ENCODE results near the gene ZNF784. TPM values are rescaled to one million over a fixed set of nuclear protein-coding genes. Genes with fewer than 3 reads are reported as not detected.

Gene ZNF784
- total RNA-seq, 2 donors from 2014 or later: 3.6 to 4.3 TPM

DNA sequence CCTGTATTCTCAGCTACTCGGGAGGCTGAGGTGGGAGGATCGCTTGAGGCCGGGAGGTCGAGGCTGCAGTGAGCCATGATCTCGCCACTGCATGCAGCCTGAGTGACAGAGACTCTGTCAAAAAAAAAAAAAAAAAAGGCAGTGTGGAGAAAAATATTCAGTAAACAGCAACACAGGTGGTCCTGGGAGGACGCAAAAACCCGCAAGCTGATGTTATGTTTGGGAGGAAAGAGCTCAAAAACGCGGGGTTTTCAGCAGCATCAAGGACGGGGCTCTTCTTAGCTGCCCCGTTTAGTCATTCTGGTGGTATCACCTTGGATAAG, 599 bp upstream of the ZNF784 start:
- intact Hi-C loops (cut with DNase I): loop anchor here in 1 of 2 donors (5.0 kb wide), 1 partner anchor 732 kb away; no protein-coding TSS in a partner anchor
- DNase-seq (ENCODE audit: low spot score): no peak

DNA sequence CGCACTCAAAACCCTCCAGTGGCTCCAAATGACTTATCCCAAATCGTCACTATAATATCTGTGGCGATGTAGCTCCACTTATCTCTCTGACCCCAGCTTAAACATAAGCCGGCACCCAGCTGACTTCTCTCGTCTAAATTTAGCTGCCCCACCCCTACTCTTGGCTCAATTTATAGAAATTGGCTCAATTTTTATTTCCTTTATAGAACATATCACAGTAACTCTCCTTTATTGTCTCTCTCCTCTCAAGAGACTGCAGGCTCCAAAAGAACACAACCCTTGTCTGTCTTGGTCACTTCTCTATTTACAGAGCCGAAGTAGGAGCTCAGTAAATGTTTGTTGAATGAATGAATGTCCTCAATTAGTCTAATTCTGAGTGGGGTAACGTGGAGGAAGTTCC, 805 bp downstream of the ZNF784 start:
- intact Hi-C loops (cut with DNase I): no loop called here
- DNase-seq (ENCODE audit: low spot score): no peak

DNA sequence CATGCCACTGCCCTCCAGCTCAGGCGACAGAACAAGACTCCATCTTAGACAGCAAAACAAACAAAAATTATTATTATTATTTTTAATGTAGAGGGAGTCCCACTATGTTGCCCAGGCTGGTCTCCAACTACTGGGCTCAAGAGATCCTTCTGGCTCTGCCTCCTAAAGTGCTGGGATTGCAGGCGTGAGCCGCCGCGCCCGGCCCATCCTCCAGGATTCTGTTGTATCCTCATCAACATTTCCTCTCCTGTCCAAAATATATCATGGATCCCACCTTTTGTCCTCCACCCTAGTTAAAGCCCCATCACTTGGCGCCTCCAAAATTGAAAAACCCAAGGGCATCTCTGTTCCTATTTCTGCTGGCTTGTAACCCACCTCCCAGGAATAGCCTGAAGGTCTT, 1.2 kb downstream of the ZNF784 start:
- intact Hi-C loops (cut with DNase I): no loop called here
- no peak for DNase-seq (ENCODE audit: low spot score)

DNA sequence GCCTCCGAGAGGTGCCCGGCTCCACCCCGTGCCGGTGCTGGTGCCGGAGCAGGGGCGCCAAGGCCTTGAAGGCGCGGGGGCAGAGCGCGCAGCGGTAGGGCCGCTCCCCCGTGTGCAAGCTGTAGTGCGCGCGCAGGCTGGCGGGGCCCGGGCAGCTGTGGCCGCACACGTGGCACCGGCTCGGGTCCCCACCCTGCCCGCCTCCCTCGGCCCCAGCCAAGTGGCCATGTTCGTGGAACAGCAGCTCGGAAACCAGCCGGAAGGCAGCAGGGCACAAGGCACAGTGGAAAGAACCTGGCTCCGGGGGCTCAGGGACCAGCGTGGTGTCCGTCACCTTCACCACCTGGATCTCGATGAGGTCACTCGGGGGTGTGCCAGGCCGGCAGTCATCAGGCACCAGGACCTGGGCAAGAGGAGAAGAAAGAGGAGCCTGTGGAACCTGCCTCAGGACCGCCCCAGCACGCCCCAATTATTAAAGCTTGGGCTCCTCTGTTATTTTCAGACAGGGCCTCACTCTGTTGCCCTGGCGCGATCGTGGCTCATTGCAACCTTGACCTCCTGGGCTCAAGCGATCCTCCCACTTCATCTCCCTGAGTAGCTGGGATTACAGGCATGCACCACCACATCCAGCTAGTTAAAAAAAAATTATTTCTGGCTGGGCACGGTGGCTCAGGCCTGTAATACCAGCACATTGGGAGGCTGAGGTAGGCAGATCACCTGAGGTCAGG, 2.0 kb downstream of the ZNF784 start:
- DNase-seq (ENCODE audit: low spot score): no peak
- intact Hi-C loops (cut with DNase I): no loop called here

DNA sequence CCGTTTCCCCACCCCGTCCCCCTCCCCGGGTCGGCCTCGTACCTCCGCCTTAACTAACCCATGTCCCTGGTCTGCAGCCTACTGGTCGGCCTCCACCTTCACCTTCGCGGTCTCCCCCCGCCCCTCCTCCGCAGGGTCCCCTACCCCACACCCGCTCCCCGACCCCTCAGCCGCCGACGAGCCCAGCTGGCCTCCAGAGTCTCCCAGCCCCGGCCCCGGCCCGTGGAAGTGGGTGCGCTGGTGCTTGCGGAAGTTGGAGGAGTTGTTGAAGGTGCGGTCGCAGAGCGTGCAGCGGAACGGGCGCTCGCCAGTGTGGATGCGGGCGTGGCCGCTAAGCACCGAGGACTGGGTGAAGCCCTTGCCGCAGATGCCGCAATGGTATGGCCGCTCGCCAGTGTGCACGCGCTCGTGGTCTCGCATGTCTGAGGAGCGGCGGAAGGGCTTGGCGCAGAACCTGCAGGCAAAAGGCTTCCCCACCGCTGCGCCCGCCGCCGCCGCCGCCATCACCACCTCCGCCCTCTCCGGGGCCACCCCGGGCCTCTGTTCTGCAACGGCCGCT, 2.6 kb downstream of the ZNF784 start:
- intact Hi-C loops (cut with DNase I): no loop called here
- DNase-seq (ENCODE audit: low spot score): no peak

DNA sequence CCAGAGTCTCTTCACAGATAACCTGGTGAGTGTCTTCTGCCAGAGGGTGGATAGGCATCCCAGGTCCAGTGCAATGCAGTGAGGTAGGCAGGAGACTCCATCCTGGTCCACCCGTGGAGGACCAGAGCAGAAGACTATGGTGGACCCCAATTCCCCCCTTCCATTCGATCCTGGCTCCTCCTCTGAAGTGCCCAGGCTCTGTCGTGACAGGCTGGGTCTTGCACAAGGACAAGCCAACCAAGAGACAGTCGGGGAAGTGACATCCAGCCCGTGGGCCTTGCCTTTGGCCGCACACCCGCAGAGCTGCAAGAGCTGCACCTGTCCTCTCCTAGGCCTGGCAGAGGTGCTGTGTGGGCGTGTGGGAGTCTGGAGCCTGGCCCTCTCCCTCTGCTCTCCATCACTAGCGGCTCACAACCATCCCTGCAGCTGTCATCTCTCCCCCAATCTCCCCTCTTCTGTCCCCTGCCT, 3.1 kb downstream of the ZNF784 start:
- intact Hi-C loops (cut with DNase I): no loop called here
- no peak for DNase-seq (ENCODE audit: low spot score)

DNA sequence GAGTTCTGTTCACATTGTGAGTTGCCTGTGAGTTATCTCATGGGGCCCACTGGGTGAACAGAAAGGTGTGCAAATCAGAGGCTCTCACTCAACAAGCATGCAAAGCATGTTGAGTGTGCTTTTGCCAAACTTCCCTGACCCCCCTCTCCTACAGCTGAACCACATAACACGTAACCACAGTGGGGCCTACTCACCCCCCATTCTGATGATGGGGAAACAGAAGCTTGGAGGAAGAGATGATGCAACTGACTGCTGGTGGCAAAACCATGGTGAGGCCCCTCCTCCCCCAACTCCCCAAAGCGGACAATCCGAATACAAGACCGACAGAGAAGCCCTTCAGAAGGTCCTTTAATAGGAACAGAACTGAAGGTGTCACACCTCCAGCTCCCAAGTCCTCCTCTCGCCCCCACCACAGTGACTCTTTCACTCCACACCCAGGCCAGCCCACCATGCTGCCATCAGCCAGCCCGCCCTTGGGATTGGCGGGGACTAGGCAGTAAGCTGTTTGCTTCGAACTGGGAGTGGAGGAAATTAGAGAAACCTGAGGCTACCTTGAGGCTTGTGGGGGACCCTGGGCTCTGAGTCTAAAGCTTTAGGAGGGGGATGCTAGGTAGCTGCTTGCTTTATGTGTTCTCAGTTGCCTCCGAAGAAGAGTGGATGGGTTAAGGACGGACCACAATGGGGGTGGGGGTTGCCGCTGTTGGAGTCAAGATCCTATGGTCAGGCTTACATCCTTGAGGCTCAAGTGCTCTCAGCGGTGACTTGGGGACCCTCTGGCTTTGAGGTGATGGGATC, 3.8 kb downstream of the ZNF784 start:
- DNase-seq (ENCODE audit: low spot score): no peak
- intact Hi-C loops (cut with DNase I): no loop called here

DNA sequence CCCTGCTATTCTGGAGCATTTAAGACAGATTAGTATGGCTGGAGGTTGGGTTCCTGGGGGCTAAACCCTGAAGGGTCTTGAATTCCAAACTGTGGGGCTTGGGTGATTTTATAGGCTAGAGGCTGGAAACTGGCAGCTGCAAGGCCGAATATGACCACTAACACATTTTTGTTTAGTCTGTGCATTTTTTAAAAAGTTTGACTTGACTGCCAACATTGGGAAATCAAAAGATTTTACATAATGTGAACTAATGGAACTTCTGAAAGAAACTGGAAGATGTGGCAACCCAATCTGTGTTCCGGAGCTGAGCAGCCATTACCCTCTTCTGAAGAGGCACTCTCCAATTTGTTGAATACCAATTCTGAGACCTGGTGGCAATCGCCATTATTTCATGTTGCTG, 5.1 kb downstream of the ZNF784 start:
- intact Hi-C loops (cut with DNase I): no loop called here
- DNase-seq (ENCODE audit: low spot score): no peak

DNA sequence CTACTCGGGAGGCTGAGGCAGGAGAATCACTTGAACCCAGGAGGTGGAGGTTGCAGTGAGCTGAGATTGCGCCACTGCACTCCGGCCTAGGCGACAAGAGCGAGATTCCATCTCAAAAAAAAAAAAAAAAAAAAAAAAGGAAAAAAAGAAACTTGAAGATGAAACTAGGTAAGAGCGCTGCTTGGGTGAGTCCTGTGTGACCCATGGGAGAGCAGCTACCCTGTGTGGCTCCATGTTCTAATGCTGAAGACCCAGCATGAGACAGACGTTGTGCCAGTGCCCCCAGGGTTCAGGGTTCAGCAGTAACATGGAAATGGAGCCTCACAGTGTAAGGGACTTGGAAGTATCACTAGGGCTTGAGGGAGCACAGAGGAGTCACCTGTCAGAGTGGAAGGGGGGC, 5.9 kb downstream of the ZNF784 start:
- intact Hi-C loops (cut with DNase I): no loop called here
- DNase-seq (ENCODE audit: low spot score): no peak

DNA sequence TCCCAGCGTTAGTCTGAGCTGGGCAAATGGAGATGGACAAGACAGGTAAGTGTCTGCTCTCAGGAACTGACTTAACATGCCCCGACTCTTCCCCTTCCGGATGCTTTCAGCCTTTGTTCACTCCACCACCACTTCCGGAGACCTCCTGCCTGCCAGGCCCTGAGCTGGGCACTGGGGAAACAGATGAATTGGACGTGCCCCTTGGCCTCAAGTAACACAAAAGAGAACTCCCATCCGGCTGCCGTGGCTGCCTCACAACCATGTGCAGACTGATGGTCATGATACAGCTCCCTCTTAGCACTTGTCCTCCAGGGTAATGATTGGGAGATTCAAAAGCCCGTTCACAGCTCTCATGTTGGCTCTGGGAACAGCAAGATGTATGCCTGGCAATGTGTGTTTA, 6.9 kb downstream of the ZNF784 start:
- intact Hi-C loops (cut with DNase I): no loop called here
- DNase-seq (ENCODE audit: low spot score): no peak

DNA sequence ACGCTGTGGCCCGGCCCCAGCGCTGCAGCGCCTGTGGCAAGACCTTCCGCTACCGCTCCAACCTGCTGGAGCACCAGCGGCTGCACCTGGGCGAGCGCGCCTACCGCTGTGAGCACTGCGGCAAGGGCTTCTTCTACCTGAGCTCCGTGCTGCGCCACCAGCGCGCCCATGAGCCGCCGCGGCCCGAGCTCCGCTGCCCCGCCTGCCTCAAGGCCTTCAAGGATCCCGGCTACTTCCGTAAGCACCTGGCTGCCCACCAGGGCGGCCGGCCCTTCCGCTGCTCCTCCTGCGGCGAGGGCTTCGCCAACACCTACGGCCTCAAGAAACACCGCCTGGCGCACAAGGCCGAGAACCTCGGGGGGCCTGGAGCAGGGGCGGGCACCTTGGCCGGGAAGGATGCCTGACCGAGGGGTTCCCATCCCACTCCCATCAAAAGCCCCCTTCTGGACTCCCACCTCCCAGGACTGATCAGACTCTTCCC, 7.9 kb downstream of the ZNF784 start:
- DNase-seq (ENCODE audit: low spot score): no peak
- intact Hi-C loops (cut with DNase I): no loop called here

DNA sequence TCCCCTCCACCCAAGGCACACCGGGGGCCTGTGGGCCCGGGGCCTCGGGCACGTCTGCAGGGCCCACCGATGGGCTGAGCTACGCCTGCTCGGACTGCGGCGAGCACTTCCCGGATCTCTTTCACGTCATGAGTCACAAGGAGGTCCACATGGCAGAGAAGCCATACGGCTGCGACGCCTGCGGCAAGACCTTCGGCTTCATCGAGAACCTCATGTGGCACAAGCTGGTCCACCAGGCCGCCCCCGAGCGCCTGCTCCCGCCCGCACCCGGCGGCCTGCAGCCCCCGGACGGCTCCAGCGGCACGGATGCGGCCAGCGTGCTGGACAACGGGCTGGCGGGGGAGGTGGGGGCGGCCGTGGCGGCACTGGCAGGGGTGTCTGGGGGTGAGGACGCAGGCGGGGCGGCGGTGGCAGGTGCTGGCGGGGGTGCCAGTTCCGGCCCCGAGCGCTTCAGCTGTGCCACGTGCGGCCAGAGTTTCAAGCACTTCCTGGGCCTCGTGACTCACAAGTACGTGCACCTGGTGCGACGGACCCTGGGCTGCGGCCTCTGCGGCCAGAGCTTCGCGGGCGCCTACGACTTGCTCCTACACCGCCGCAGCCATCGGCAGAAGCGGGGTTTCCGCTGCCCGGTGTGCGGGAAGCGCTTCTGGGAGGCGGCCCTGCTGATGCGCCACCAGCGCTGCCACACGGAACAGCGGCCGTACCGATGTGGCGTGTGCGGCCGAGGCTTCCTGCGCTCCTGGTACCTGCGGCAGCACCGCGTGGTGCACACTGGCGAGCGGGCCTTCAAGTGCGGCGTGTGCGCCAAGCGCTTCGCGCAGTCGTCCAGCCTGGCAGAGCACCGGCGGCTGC, 8.6 kb downstream of the ZNF784 start:
- DNase-seq (ENCODE audit: low spot score): no peak
- intact Hi-C loops (cut with DNase I): no loop called here

DNA sequence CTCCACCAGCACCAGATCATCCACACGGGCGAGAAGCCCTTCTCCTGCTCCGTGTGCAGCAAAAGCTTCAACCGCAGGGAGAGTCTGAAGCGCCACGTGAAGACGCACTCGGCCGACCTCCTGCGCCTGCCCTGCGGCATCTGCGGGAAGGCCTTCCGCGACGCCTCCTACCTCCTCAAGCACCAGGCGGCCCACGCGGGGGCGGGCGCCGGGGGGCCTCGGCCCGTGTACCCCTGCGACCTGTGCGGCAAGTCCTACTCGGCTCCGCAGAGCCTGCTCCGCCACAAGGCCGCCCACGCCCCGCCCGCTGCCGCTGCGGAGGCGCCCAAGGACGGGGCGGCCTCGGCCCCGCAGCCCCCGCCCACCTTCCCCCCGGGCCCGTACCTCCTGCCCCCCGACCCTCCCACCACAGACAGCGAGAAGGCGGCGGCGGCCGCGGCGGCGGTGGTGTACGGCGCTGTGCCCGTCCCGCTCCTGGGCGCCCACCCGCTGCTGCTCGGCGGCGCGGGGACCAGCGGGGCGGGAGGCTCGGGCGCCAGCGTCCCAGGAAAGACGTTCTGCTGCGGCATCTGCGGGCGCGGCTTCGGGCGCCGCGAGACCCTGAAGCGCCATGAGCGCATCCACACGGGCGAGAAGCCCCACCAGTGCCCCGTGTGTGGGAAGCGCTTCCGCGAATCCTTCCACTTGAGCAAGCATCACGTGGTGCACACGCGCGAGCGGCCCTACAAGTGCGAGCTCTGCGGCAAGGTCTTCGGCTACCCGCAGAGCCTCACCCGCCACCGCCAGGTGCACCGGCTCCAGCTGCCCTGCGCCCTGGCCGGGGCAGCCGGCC, 9.4 kb downstream of the ZNF784 start:
- intact Hi-C loops (cut with DNase I): no loop called here
- DNase-seq (ENCODE audit: low spot score): no peak

DNA sequence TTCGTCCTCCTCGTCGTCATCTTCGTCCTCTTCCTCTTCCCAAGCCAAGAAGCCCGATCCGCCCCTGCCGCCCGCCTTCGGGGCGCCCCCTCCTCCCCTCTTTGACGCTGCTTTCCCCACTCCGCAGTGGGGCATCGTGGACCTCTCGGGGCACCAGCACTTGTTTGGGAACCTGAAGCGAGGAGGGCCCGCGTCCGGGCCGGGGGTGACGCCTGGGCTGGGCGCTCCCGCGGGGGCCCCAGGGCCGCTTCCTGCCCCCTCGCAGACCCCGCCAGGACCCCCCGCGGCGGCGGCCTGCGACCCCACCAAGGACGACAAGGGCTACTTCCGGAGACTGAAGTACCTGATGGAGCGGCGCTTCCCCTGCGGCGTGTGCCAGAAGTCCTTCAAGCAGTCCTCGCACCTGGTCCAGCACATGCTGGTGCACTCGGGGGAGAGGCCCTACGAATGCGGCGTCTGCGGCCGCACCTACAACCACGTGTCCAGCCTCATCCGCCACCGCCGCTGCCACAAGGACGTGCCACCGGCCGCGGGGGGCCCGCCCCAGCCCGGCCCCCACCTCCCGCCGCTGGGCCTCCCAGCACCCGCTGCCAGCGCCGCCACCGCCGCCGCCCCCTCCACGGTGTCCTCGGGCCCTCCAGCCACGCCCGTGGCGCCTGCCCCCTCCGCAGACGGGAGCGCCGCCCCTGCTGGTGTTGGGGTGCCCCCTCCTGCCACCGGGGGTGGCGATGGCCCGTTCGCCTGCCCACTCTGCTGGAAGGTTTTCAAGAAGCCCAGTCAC, 10.2 kb downstream of the ZNF784 start:
- intact Hi-C loops (cut with DNase I): no loop called here

DNA sequence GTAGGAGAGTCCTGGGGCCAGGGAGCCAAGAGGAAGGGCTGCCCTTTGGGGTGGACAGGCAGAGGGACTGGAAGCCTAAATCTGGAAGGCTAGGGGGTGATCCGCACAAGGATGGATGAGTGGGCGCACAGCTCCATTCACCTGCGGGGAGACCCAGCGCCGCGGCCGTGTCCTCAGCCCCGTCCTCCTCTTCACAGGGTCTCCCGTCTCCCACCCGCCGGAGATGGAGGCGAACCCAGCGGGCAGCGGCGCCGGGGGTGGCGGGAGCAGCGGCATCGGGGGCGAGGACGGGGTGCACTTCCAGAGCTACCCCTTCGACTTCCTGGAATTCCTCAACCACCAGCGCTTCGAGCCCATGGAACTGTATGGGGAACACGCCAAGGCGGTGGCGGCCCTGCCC, 11.0 kb downstream of the ZNF784 start:
- intact Hi-C loops (cut with DNase I): no loop called here

More for the DNA sequence above, 10.2 kb downstream of the ZNF784 start:
- no peak for DNase-seq (ENCODE audit: low spot score)

DNA sequence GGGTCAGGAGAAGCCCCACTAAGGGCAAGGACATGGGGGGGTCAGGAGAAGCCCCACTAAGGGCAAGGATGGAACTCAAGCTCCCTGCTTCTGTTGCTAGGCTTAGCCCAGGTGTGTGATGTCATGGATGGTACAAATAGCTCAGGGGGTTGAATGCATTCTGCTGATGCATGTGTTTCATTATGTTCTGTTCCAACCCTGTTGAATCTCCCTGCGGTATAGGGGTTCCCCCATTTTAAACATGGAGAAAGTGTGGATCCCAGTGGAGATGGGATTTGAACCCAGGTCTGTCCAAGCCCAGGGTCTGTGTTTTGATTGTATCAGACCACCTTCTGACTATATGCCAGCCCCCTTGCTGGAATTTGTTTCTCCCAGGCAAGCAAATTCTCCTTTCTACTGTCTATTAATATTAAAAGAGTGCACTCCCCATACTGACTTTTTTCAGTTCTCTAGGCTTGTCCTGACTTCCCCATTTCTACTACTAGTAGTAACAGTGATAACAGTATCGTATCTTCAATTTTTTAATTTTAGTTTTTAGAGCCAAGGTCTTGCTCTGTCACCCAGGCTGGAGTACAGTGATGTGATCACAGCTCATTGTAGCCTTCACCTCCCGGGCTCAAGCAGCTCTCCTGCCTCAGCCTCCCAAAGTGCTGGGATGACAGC, 12.3 kb downstream of the ZNF784 start:
- DNase-seq (ENCODE audit: low spot score): no peak
- intact Hi-C loops (cut with DNase I): no loop called here

More for the DNA sequence above, 11.0 kb downstream of the ZNF784 start:
- no peak for DNase-seq (ENCODE audit: low spot score)

DNA sequence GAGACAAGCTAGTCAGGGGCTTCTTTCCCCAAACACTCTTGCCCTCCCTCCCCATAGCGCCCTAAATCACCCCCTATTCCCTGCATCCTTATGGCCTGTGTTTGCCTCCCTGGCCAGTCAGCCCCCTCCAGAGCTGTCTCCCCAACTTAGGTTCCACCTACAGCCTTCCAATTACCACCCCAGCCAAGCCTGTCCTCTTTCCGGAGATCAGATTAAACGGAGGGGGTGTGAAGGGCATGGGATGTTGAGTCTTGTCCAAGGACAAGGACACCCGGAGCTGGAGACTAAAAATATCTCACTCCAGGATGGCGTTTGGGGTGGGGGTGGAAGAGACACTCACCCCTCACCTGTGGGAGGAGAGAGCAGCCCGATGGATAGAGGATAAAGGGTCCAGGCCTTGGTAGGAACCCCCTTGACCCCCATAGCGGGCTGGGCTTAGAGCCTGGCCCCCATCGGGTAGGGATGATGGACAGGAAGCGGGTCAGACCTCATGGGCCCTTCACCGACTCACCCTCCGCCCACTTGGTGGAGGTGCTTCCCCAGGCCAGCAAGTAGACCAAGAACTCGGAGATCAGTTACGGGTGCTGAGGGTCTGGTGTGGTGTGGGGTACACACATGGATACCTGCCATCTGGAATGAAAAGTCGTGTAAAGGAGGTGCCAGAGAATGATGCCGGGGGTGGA, 12.9 kb downstream of the ZNF784 start:
- no peak for DNase-seq (ENCODE audit: low spot score)
- intact Hi-C loops (cut with DNase I): no loop called here

All from posterior vena cava (tissue), 2 donors.